IMR-90 (cell line): ENCODE measurements around the gene ABL2. TPM values are rescaled to one million over a fixed set of nuclear protein-coding genes. Genes with fewer than 3 reads are reported as not detected.

Experiments
- ATAC-seq: fragments of 200-7000 bp; cut with Tn5 transposase; 2 replicates; pipeline ENCODE4 v1.9.1; 2020; ENCODE audit warnings: low read depth, mild to moderate bottlenecking, moderate library complexity
- BruUV-seq: library from RNA; stranded (reverse); fragments of 400-500 nt; replicated peaks from 2 replicates; lab custom pipeline; 2021; lab: Mats Ljungman, UMichigan
- CTCF ChIA-PET: fragments of 300-600 bp; formaldehyde crosslinking; extraction: SDS; loops from one replicate; lab custom pipeline; 2021; ENCODE audit warnings: antibody characterized with exemption; lab: Yijun Ruan, JAX
- POLR2A ChIA-PET: fragments of 300-600 bp; sonication (Branson Sonifier 250); formaldehyde crosslinking; loops from one replicate; lab custom pipeline; 2022; ENCODE audit warnings: antibody characterized with exemption; ENCODE audit not compliant: unreplicated experiment; lab: Charles Lee
- DNase-seq: peaks from one replicate; pipeline ENCODE4 v3.0.0; 2013
- H2AFZ ChIP-seq: replicated peaks from 2 replicates; pipeline ENCODE3; 2013; ENCODE audit warnings: low read length, mild to moderate bottlenecking; ENCODE audit not compliant: poor library complexity
- H2AK5ac ChIP-seq: 2 replicates; pipeline ENCODE4 v1.6.1; 2013; ENCODE audit warnings: low read depth, low read length, inconsistent platforms
- H2AK9ac ChIP-seq: replicated peaks from 2 replicates; pipeline ENCODE3; 2013; ENCODE audit warnings: mild to moderate bottlenecking, low read depth, low read length, moderate library complexity; ENCODE audit not compliant: poor library complexity
- H2BK120ac ChIP-seq: 2 replicates; pipeline ENCODE4 v1.6.1; 2013; ENCODE audit warnings: low read depth, low read length, inconsistent platforms
- H2BK15ac ChIP-seq: 3 replicates; pipeline ENCODE4 v1.6.1; 2013; ENCODE audit warnings: low read depth, low read length, inconsistent platforms
- H2BK20ac ChIP-seq: 2 replicates; pipeline ENCODE4 v1.6.1; 2013; ENCODE audit warnings: low read depth, mild to moderate bottlenecking, inconsistent platforms, low read length, moderate library complexity
- H2BK5ac ChIP-seq: 2 replicates; pipeline ENCODE4 v1.6.1; 2013; ENCODE audit warnings: mild to moderate bottlenecking, low read depth, low read length, inconsistent platforms; ENCODE audit not compliant: poor library complexity, severe bottlenecking
- H3K14ac ChIP-seq: replicated peaks from 2 replicates; pipeline ENCODE4 v1.6.1; 2013; ENCODE audit warnings: low read depth, low read length, inconsistent platforms
- H3K18ac ChIP-seq: 2 replicates; pipeline ENCODE4 v1.6.1; 2013; ENCODE audit warnings: low read depth, low read length, control low read depth
- H3K23ac ChIP-seq: 2 replicates; pipeline ENCODE4 v1.6.1; 2013; ENCODE audit warnings: low read depth, low read length, inconsistent platforms
- H3K27ac ChIP-seq: 2 replicates; pipeline ENCODE4 v1.5.1; 2013; ENCODE audit warnings: mild to moderate bottlenecking, control low read depth, low read length; ENCODE audit not compliant: insufficient read depth
- H3K27me3 ChIP-seq: 2 replicates; pipeline ENCODE4 v1.6.1; 2013; ENCODE audit warnings: low read length; ENCODE audit not compliant: control insufficient read depth, insufficient read depth
- H3K36me3 ChIP-seq: 2 replicates; pipeline ENCODE4 v1.6.1; 2013; ENCODE audit warnings: low read length, mixed read lengths; ENCODE audit not compliant: control insufficient read depth, insufficient read depth
- H3K4ac ChIP-seq: 2 replicates; pipeline ENCODE4 v1.6.1; 2013; ENCODE audit warnings: low read depth, low read length, inconsistent platforms
- H3K4me1 ChIP-seq: 2 replicates; pipeline ENCODE4 v1.6.1; 2013; ENCODE audit warnings: low read length, mixed read lengths; ENCODE audit not compliant: control insufficient read depth, insufficient read depth
- H3K4me2 ChIP-seq: 2 replicates; pipeline ENCODE4 v1.6.1; 2013; ENCODE audit warnings: low read depth, mild to moderate bottlenecking, control low read depth, low read length, moderate library complexity
- H3K4me3 ChIP-seq: 2 replicates; pipeline ENCODE4 v1.5.1; 2013; ENCODE audit warnings: low read depth, mild to moderate bottlenecking, control low read depth, low read length, moderate library complexity; ENCODE audit not compliant: insufficient read depth
- H3K56ac ChIP-seq: 2 replicates; pipeline ENCODE4 v1.6.1; 2013; ENCODE audit warnings: low read length, inconsistent platforms; ENCODE audit not compliant: insufficient read depth; ENCODE audit errors: extremely low read depth
- H3K79me1 ChIP-seq, 2 experiments: 2 replicates each; pipeline ENCODE4 v1.6.1; 2013; ENCODE audit warnings: low read length in 2 of 2, inconsistent platforms in 1 of 2, low read depth in 1 of 2
- H3K9ac ChIP-seq: 2 replicates; pipeline ENCODE4 v1.6.1; 2013; ENCODE audit warnings: low read depth, low read length, control low read depth
- H3K9me1 ChIP-seq: 2 replicates; pipeline ENCODE4 v1.6.1; 2013; ENCODE audit warnings: low read length, inconsistent platforms; ENCODE audit not compliant: insufficient read depth
- H3K9me3 ChIP-seq: 2 replicates; pipeline ENCODE4 v1.6.1; 2013; ENCODE audit warnings: low read length; ENCODE audit not compliant: control insufficient read depth, insufficient read depth
- H4K20me1 ChIP-seq: 2 replicates; pipeline ENCODE4 v1.6.1; 2013; ENCODE audit warnings: low read length, inconsistent platforms; ENCODE audit not compliant: insufficient read depth
- H4K5ac ChIP-seq: 2 replicates; pipeline ENCODE4 v1.6.1; 2013; ENCODE audit warnings: mild to moderate bottlenecking, low read depth, low read length, control low read depth
- H4K8ac ChIP-seq, 2 experiments: 2 replicates each; pipeline ENCODE4 v1.6.1; 2013; ENCODE audit warnings: low read depth in 2 of 2, low read length in 2 of 2, control low read depth in 1 of 2, inconsistent platforms in 1 of 2
- H4K91ac ChIP-seq: 2 replicates; pipeline ENCODE4 v1.6.1; 2013; ENCODE audit warnings: low read depth, low read length, inconsistent platforms; ENCODE audit not compliant: insufficient read depth
- CHD1 ChIP-seq: IDR thresholded peaks from 2 replicates; pipeline ENCODE4 v1.6.1; 2012; ENCODE audit warnings: low read depth, low read length, improper control_type of control experiment
- FOS ChIP-seq: fragments of 150-350 bp; IDR thresholded peaks from 2 replicates; pipeline ENCODE4 v1.6.1; 2016; ENCODE audit warnings: low read depth, low read length
- MAFK ChIP-seq: IDR thresholded peaks from 2 replicates; pipeline ENCODE4 v1.6.1; 2012; ENCODE audit warnings: low read depth, low read length, improper control_type of control experiment
- MAZ ChIP-seq: IDR thresholded peaks from 2 replicates; pipeline ENCODE4 v1.6.1; 2012; ENCODE audit warnings: low read depth, mild to moderate bottlenecking, low read length, improper control_type of control experiment, moderate library complexity, borderline replicate concordance
- MXI1 ChIP-seq: IDR thresholded peaks from 2 replicates; pipeline ENCODE4 v1.6.1; 2012; ENCODE audit warnings: low read depth, mild to moderate bottlenecking, low read length, moderate library complexity, borderline replicate concordance
- NFE2L2 ChIP-seq: fragments of 150-350 bp; IDR thresholded peaks from 2 replicates; pipeline ENCODE4 v1.6.1; 2016; ENCODE audit warnings: low read depth, mild to moderate bottlenecking, low read length
- POLR2A ChIP-seq: IDR thresholded peaks from 2 replicates; pipeline ENCODE4 v1.6.1; 2012; ENCODE audit warnings: mild to moderate bottlenecking, low read depth, low read length
- RFX5 ChIP-seq: IDR thresholded peaks from 2 replicates; pipeline ENCODE4 v1.8.0; 2012; ENCODE audit warnings: low read depth, mild to moderate bottlenecking, low read length, moderate library complexity
- WGBS, 2 experiments: methylation state at CpG; one replicate each; pipeline versions ENCODE4 v1.1.5 to v1.1.7; 2013; ENCODE audit warnings: missing lambda C conversion rate in 2 of 2; ENCODE audit not compliant: insufficient read length in 1 of 2; ENCODE audit errors: extremely low coverage in 2 of 2; 5-methylcytosine and 5-hydroxymethylcytosine counted together
- dilution Hi-C: fragments of 300-500 bp; cut with HindIII; formaldehyde crosslinking; loops from one replicate; pipeline ENCODE4 v1.14.3; 2018; ENCODE audit warnings: low sequenced_read_pairs; ENCODE audit not compliant: unreplicated experiment
- in situ Hi-C: fragments of 300-500 bp; cut with MboI; formaldehyde crosslinking; loops from 3 replicates; pipeline ENCODE4 v1.14.3; 2019; ENCODE audit warnings: low sequenced_read_pairs, inconsistent platforms, mixed read lengths
- intact Hi-C: fragments of 100-400 bp; cut with micrococcal nuclease; formaldehyde crosslinking; loops from 2 replicates; pipeline ENCODE4 v1.10.0; 2022
- polyA plus RNA-seq, 3 experiments: library from polyadenylated mRNA; depleted of rRNA; stranded (reverse); fragments of >200 nt; gene quantifications; 2 replicates each; pipeline ENCODE4 v1.2.3, GENCODE V29; 2012; ENCODE audit warnings: low replicate concordance in 1 of 3
- total RNA-seq: library from RNA; depleted of rRNA; stranded (reverse); fragments of >200 nt; gene quantifications from 2 replicates; pipeline ENCODE4 v1.2.3, GENCODE V29; 2012
- TF ChIP-seq, protein P1 (sequence below): fragments of 150-350 bp; IDR thresholded peaks from 2 replicates; pipeline ENCODE4 v1.6.1; 2016; ENCODE audit warnings: low read depth, mild to moderate bottlenecking, low read length, moderate library complexity, borderline replicate concordance

ABL2 gene
- total and polyA plus RNA-seq, 2 of the 4 experiments (the other 2 are of a cell fraction): 9.7 to 110 TPM

DNA sequence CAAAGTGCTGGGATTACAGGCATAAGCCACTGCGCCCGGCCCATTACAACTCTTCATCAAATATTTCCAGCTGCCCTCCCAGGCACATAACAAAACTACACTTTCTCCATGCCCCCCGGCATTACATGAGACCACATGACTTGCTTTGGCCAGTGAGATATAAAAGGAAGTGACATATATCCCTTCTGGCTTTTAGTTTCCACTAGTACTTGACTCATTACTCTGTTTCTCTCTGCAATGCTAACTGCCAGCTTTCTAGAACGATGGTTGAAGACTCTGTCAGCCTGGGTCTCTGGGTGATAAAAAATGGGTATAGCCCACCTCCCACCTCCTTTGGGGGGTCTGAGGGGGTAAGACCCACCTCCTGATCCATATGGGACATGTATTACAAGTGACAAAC, 24.2 kb downstream of the ABL2 start:
- no peaks in the 10 kb centered on the region; the same call in none of the 2 replicates for H4K20me1 ChIP-seq
- H3K27ac ChIP-seq: no peak overlapping the region
- TF ChIP-seq POLR2A (no peak), MXI1 (no peak), CHD1 (no peak), RFX5 (no peak), FOS (no peak), MAFK (no peak), MAZ (no peak), NFE2L2 (no peak)
- TF ChIP-seq, protein P1, sequence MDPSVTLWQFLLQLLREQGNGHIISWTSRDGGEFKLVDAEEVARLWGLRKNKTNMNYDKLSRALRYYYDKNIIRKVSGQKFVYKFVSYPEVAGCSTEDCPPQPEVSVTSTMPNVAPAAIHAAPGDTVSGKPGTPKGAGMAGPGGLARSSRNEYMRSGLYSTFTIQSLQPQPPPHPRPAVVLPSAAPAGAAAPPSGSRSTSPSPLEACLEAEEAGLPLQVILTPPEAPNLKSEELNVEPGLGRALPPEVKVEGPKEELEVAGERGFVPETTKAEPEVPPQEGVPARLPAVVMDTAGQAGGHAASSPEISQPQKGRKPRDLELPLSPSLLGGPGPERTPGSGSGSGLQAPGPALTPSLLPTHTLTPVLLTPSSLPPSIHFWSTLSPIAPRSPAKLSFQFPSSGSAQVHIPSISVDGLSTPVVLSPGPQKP: no peak
- H3K36me3 ChIP-seq: no peaks in the 10 kb centered on the region
- peaks cover 28 to 49% of the 10 kb centered on the region in 2 experiments; a peak in 3 of 4 replicates for H3K79me1 ChIP-seq
- no peaks in the 10 kb centered on the region for H3K9me3 ChIP-seq
- no CpG with 5 or more reads among the region's 4 CpGs for WGBS, 2 experiments
- no peak overlapping the region for H2AK5ac ChIP-seq
- H3K27me3 ChIP-seq: no peaks in the 10 kb centered on the region
- H3K56ac ChIP-seq: no peak overlapping the region
- H3K14ac ChIP-seq: no peak overlapping the region
- no peak overlapping the region for H2AK9ac ChIP-seq
- no peak overlapping the region for H2BK15ac ChIP-seq
- peaks cover 2% of the 10 kb centered on the region; the same call in 1 of the 2 replicates for H3K4me1 ChIP-seq
- H3K4me2 ChIP-seq: no peak overlapping the region
- no peak overlapping the region for H3K4ac ChIP-seq
- H4K91ac ChIP-seq: no peak overlapping the region; the same call in 1 of the 2 replicates
- no TSS peak for BruUV-seq
- H4K8ac ChIP-seq: no peak overlapping the region
- ATAC-seq (no peak), DNase-seq (no peak)
- H3K4me3 ChIP-seq: no peak overlapping the region
- intact Hi-C loops (no loop called here), dilution Hi-C loops (no loop called here), in situ Hi-C loops (no loop called here)
- H3K23ac ChIP-seq: no peak overlapping the region
- H3K9ac ChIP-seq: no peak overlapping the region
- no peak overlapping the region for H2BK20ac ChIP-seq
- no peak overlapping the region for H2AFZ ChIP-seq
- H2BK5ac ChIP-seq: no peak overlapping the region
- no peak overlapping the region for H4K5ac ChIP-seq
- CTCF ChIA-PET: no interaction called here
- no peak overlapping the region for H3K18ac ChIP-seq
- peaks cover 8% of the 10 kb centered on the region for H3K9me1 ChIP-seq
- POLR2A ChIA-PET: no interaction called here
- no peak overlapping the region for H2BK120ac ChIP-seq
